ENCODE results near the gene PLEKHM2. TPM values are rescaled to one million over a fixed set of nuclear protein-coding genes. Genes with fewer than 3 reads are reported as not detected.
A peak's percentile ranks its signal among the peaks of the same experiment; 100 is the strongest.

Gene PLEKHM2
- total RNA-seq, 4 donors from 2014 or later: 55.5 to 98.7 (median 61.9) TPM

- TF ChIP-seq POLR2A (IDR thresholded peaks at IDR 0.05) (no peak), CTCF (IDR thresholded peaks at IDR 0.05) (no peak)
- no peak for DNase-seq (ENCODE audit: low spot score in 2 of 2)
- no peak overlapping the region for H3K4me3 ChIP-seq (ENCODE audit: low read depth, poor library complexity, severe bottlenecking)
- intact Hi-C loops (cut with DNase I; ENCODE audit: low total_unique reads): no loop called here
- WGBS, 2 donors: 74 to 75% methylated on average over 8 of the region's 8 CpGs
These were observed 77.4 kb downstream of the PLEKHM2 start for GRCh38 chr1:15761366-15762128.

GRCh38 chr1:15762546-15762945 lies 78.4 kb downstream of the PLEKHM2 start:
- H3K4me3 ChIP-seq (ENCODE audit: low read depth, poor library complexity, severe bottlenecking): no peak overlapping the region
- 81 to 83% methylated on average over 10 of the region's 10 CpGs for WGBS, 2 donors
- intact Hi-C loops (cut with DNase I; ENCODE audit: low total_unique reads): no loop called here
- no peak for TF ChIP-seq CTCF (IDR thresholded peaks at IDR 0.05)
- TF ChIP-seq POLR2A (IDR thresholded peaks at IDR 0.05): no peak
- DNase-seq (ENCODE audit: low spot score in 2 of 2): no peak

GRCh38 chr1:15764269-15764764 lies 80.2 kb downstream of the PLEKHM2 start:
- no peak overlapping the region for H3K4me3 ChIP-seq (ENCODE audit: low read depth, poor library complexity, severe bottlenecking)
- no peak for DNase-seq (ENCODE audit: low spot score in 2 of 2)
- 43 to 46% methylated on average over 9 to 10 of the region's 10 CpGs for WGBS, 2 donors
- no peak for TF ChIP-seq POLR2A (IDR thresholded peaks at IDR 0.05)
- no peak for TF ChIP-seq CTCF (IDR thresholded peaks at IDR 0.05)
- intact Hi-C loops (cut with DNase I; ENCODE audit: low total_unique reads): no loop called here

GRCh38 chr1:15764890-15765289 lies 80.8 kb downstream of the PLEKHM2 start:
- TF ChIP-seq POLR2A (IDR thresholded peaks at IDR 0.05) (no peak), CTCF (IDR thresholded peaks at IDR 0.05) (no peak)
- intact Hi-C loops (cut with DNase I; ENCODE audit: low total_unique reads): no loop called here
- no peak overlapping the region for H3K4me3 ChIP-seq (ENCODE audit: low read depth, poor library complexity, severe bottlenecking)
- 87 to 90% methylated on average over 12 to 15 of the region's 15 CpGs for WGBS, 2 donors
- DNase-seq (ENCODE audit: low spot score in 2 of 2): no peak

GRCh38 chr1:15765495-15766194 lies 81.5 kb downstream of the PLEKHM2 start:
- TF ChIP-seq CTCF (IDR thresholded peaks at IDR 0.05): no peak
- TF ChIP-seq POLR2A (IDR thresholded peaks at IDR 0.05): no peak
- intact Hi-C loops (cut with DNase I; ENCODE audit: low total_unique reads): no loop called here
- no peak overlapping the region for H3K4me3 ChIP-seq (ENCODE audit: low read depth, poor library complexity, severe bottlenecking)
- DNase-seq (ENCODE audit: low spot score in 2 of 2): peak in 1 of 2 donors; percentile 58
- WGBS, 2 donors: 62 to 67% methylated on average over 20 of the region's 20 CpGs

Measured in lower leg skin (tissue), 4 donors.